ENCODE data around the gene SLC9A7.

DNA sequence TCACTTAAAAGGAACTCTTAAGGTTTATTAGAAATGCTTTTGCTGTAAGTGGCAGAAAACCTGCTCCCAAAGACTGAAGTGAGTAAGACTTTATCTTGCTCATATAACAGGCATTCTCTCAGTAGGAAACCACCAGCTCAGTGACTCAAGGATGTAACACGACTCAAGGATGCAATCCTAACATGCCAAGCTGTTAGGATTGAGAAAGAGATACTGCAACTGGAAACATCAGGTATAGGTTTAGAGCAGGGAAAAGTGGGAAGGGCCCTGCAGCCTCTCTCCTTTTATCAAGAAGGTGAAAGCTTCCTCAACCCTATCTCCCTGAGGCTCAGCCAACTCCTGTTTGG is 11.9 kb upstream of the SLC9A7 start:
- TF ChIP-seq, protein P1, sequence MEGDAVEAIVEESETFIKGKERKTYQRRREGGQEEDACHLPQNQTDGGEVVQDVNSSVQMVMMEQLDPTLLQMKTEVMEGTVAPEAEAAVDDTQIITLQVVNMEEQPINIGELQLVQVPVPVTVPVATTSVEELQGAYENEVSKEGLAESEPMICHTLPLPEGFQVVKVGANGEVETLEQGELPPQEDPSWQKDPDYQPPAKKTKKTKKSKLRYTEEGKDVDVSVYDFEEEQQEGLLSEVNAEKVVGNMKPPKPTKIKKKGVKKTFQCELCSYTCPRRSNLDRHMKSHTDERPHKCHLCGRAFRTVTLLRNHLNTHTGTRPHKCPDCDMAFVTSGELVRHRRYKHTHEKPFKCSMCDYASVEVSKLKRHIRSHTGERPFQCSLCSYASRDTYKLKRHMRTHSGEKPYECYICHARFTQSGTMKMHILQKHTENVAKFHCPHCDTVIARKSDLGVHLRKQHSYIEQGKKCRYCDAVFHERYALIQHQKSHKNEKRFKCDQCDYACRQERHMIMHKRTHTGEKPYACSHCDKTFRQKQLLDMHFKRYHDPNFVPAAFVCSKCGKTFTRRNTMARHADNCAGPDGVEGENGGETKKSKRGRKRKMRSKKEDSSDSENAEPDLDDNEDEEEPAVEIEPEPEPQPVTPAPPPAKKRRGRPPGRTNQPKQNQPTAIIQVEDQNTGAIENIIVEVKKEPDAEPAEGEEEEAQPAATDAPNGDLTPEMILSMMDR (IDR thresholded peaks at IDR 0.05) = no peak
- no peak for TF ChIP-seq KDM5A (IDR thresholded peaks at IDR 0.05)
- TF ChIP-seq CEBPB (IDR thresholded peaks at IDR 0.05) = peak in 1 of 2 experiments; percentile 62; a peak in 1 of 4 replicates
- TF ChIP-seq POLR2A (IDR thresholded peaks at IDR 0.05; ENCODE audit: low read length) = no peak
